HK-2 (cell line): ENCODE data around the gene BCOR.

Source experiments
- DNase-seq: peaks from one replicate; pipeline ENCODE4 v3.0.0-alpha.2; 2018; ENCODE audit not compliant: unreplicated experiment

The BCOR gene

GRCh38 chrX:40003428-40004245, 94.1 kb downstream of the BCOR start:
- no peak for DNase-seq

GRCh38 chrX:40003071-40003427, 94.7 kb downstream of the BCOR start:
- no peak for DNase-seq
